Loucy (cell line): Measurements from ENCODE around the gene CTSA.

Experiments
- EZH2phosphoT487 ChIP-seq: fragments of 200-600 bp; IDR thresholded peaks from 2 replicates; pipeline ENCODE4 v1.6.1; 2018; ENCODE audit warnings: antibody characterized with exemption, mild to moderate bottlenecking, moderate library complexity, borderline replicate concordance
- TF ChIP-seq, protein P1 (sequence below): fragments of 200-600 bp; sonication (generic); conservative IDR thresholded peaks from 2 replicates; pipeline ENCODE4 v1.5.1; 2014; ENCODE audit warnings: mild to moderate bottlenecking, antibody characterized with exemption, low read length

DNA sequence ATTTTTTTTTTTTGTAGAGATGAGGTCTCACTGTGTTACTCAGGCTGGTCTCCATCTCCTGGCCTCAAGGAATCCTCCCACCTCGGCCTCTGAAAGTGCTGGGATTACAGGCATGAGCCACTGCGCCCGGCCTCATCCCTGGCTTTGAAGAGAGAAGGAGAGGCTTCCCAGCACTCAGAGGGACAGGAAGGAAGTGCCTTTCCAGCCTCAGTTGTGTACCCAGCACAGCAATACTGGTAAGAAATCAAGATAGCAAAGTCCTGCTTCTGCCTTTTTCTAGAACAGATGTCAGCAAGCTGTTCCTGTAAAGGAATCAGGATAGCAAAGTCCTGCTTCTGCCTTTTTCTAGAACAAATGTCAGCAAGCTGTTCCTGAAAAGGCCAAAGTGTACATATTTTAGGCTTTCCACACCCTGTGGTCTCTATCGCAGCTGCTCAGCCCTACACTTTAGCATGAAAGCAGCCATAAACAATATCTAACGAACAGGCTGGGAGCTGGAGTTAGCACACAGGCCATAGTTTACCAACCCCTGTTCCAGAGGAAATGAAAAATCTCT, 27.1 kb downstream of the CTSA start:
- TF ChIP-seq, protein P1, sequence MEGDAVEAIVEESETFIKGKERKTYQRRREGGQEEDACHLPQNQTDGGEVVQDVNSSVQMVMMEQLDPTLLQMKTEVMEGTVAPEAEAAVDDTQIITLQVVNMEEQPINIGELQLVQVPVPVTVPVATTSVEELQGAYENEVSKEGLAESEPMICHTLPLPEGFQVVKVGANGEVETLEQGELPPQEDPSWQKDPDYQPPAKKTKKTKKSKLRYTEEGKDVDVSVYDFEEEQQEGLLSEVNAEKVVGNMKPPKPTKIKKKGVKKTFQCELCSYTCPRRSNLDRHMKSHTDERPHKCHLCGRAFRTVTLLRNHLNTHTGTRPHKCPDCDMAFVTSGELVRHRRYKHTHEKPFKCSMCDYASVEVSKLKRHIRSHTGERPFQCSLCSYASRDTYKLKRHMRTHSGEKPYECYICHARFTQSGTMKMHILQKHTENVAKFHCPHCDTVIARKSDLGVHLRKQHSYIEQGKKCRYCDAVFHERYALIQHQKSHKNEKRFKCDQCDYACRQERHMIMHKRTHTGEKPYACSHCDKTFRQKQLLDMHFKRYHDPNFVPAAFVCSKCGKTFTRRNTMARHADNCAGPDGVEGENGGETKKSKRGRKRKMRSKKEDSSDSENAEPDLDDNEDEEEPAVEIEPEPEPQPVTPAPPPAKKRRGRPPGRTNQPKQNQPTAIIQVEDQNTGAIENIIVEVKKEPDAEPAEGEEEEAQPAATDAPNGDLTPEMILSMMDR: no peak
- TF ChIP-seq EZH2phosphoT487: no peak
